Vagina (tissue), 2 donors: ENCODE results near the gene NCAM2. TPM values are rescaled to one million over a fixed set of nuclear protein-coding genes. Genes with fewer than 3 reads are reported as not detected.

Source experiments
- DNase-seq, 2 donors: peaks; one replicate each; pipeline ENCODE4 v3.0.0-alpha.2; 2017; ENCODE audit errors: extremely low spot score in 2 of 2
- H3K27ac ChIP-seq: fragments of 200-600 bp; sonication (generic); one replicate; pipeline ENCODE4 v1.5.1; 2019
- H3K27me3 ChIP-seq: fragments of 200-600 bp; sonication (generic); one replicate; pipeline ENCODE4 v1.5.1; 2019
- H3K36me3 ChIP-seq, 2 donors: fragments of 200-600 bp; sonication (generic); one replicate each; pipeline ENCODE4 v1.5.1; 2017 to 2019
- H3K4me1 ChIP-seq: fragments of 200-600 bp; sonication (generic); one replicate; pipeline ENCODE4 v1.5.1; 2019
- H3K4me3 ChIP-seq, 2 donors: fragments of 200-600 bp; sonication (generic); 1 replicate in 1 of 2; 2 replicates in 1 of 2; pipeline ENCODE4 v1.5.1; 2016 to 2019
- H3K9me3 ChIP-seq: fragments of 200-600 bp; sonication (generic); one replicate; pipeline ENCODE4 v1.5.1; 2019
- POLR2A ChIP-seq, 2 donors: fragments of 450-650 bp; IDR thresholded peaks; one replicate each; pipeline ENCODE4 v1.6.1; 2017; ENCODE audit warnings: antibody characterized with exemption in 2 of 2, mild to moderate bottlenecking in 2 of 2, moderate library complexity in 2 of 2
- POLR2AphosphoS5 ChIP-seq, 2 donors: sonication (generic); formaldehyde crosslinking; IDR thresholded peaks; one replicate each; pipeline ENCODE4 v1.9.0; 2017; ENCODE audit warnings: antibody characterized with exemption in 2 of 2, mild to moderate bottlenecking in 2 of 2, low read depth in 1 of 2; ENCODE audit not compliant: insufficient read depth in 1 of 2
- intact Hi-C: fragments of 100-400 bp; cut with DNase I; formaldehyde crosslinking; loops from one replicate; pipeline ENCODE4 v1.15.1; 2023
- total RNA-seq: library from RNA; depleted of rRNA; stranded (reverse); fragments of >200 nt; gene quantifications from one replicate; pipeline ENCODE4 v1.2.3, GENCODE V29; 2016
- TF ChIP-seq, protein P1 (sequence below), 3 experiments: fragments of 450-650 bp in 2 of 3; fragments of 200-600 bp in 1 of 3; sonication (generic) in 1 of 3; IDR thresholded peaks; one replicate each; pipeline ENCODE4 v1.5.1; 2017 to 2019; ENCODE audit warnings: antibody characterized with exemption in 3 of 3, mild to moderate bottlenecking in 2 of 3, moderate library complexity in 2 of 3

The NCAM2 gene
- total RNA-seq, 1 donor from 2014 or later = 4.7 TPM

DNA sequence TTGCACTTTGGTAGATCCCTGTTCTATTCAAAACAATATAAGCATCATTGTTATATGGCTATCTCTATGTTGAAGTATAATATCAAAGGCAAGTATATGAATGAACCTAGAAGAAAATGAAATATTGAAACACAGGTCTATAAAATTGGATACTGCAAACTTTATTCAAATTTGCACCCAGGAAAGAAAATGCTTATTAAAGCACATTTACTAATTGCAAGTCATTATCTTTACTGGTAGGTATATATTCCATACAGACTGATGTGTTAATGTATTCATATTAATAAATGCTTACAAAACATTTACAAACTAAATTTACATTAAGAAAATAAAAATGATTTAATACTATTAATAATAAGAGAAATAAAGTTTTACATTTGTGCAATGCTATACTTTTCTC, 469.8 kb downstream of the NCAM2 start:
- Histone ChIP-seq H3K27me3 (no peaks in the 10 kb centered on the region), H3K4me1 (no peaks in the 10 kb centered on the region), H3K4me3 (no peak overlapping the region), H3K9me3 (no peaks in the 10 kb centered on the region), H3K27ac (no peak overlapping the region), H3K36me3 (no peaks in the 10 kb centered on the region)
- no peak for TF ChIP-seq POLR2AphosphoS5 (IDR thresholded peaks at IDR 0.05; ENCODE audit: insufficient read depth in 1 of 2, low read depth in 1 of 2)
- TF ChIP-seq, protein P1, sequence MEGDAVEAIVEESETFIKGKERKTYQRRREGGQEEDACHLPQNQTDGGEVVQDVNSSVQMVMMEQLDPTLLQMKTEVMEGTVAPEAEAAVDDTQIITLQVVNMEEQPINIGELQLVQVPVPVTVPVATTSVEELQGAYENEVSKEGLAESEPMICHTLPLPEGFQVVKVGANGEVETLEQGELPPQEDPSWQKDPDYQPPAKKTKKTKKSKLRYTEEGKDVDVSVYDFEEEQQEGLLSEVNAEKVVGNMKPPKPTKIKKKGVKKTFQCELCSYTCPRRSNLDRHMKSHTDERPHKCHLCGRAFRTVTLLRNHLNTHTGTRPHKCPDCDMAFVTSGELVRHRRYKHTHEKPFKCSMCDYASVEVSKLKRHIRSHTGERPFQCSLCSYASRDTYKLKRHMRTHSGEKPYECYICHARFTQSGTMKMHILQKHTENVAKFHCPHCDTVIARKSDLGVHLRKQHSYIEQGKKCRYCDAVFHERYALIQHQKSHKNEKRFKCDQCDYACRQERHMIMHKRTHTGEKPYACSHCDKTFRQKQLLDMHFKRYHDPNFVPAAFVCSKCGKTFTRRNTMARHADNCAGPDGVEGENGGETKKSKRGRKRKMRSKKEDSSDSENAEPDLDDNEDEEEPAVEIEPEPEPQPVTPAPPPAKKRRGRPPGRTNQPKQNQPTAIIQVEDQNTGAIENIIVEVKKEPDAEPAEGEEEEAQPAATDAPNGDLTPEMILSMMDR (IDR thresholded peaks at IDR 0.05) = no peak
- no peak for TF ChIP-seq POLR2A (IDR thresholded peaks at IDR 0.05)
- intact Hi-C loops = no loop called here
- DNase-seq = no peak

DNA sequence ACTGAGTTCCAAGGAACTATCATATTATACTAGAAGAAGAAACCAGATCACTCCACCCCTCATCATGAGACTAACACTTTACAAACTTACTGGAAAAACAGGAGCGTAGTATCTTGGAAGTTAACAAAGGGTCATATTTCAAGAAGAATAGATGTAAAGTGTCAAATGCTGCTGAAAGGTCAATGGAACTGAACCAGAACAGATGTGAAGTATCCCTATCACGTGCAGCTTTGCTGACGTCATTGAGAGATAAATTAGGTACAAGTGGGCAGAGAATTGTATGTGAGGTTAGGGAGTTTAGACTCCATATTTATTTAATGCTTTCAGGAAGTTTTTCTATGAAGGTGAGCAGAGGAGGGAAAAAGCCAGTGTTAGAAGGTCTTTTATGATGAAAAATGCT, 483.0 kb downstream of the NCAM2 start:
- H3K9me3 ChIP-seq = no peaks in the 10 kb centered on the region
- intact Hi-C loops = no loop called here
- H3K27ac ChIP-seq = no peak overlapping the region
- H3K4me3 ChIP-seq = no peak overlapping the region
- H3K36me3 ChIP-seq = no peaks in the 10 kb centered on the region
- no peak for DNase-seq
- no peaks in the 10 kb centered on the region for H3K27me3 ChIP-seq
- TF ChIP-seq, protein P1 (IDR thresholded peaks at IDR 0.05) = no peak
- TF ChIP-seq POLR2AphosphoS5 (IDR thresholded peaks at IDR 0.05; ENCODE audit: insufficient read depth in 1 of 2, low read depth in 1 of 2) (no peak), POLR2A (IDR thresholded peaks at IDR 0.05) (no peak)
- no peaks in the 10 kb centered on the region for H3K4me1 ChIP-seq

DNA sequence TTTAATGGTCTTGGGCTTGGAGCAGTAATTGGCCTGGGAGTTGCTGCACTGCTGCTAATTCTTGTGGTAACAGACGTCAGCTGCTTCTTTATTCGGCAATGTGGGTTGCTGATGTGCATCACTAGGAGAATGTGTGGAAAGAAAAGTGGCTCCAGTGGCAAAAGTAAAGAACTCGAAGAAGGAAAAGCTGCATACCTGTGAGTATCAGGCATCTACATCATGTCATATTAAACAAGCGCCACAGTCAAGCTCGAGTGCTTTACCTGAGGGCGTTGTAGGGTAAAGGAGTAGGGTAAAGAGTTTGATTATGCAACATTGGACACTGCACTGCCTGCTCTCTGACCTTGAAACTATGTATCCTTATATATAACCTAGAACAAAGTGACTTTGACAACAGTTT, 510.6 kb downstream of the NCAM2 start:
- TF ChIP-seq, protein P1 (IDR thresholded peaks at IDR 0.05) = no peak
- TF ChIP-seq POLR2A (IDR thresholded peaks at IDR 0.05) (no peak), POLR2AphosphoS5 (IDR thresholded peaks at IDR 0.05; ENCODE audit: insufficient read depth in 1 of 2, low read depth in 1 of 2) (no peak)
- H3K27me3 ChIP-seq = no peaks in the 10 kb centered on the region
- H3K4me3 ChIP-seq = no peak overlapping the region
- no peak overlapping the region for H3K27ac ChIP-seq
- no peaks in the 10 kb centered on the region for H3K4me1 ChIP-seq
- no peak for DNase-seq
- intact Hi-C loops = no loop called here
- no peaks in the 10 kb centered on the region for H3K9me3 ChIP-seq
- no peaks in the 10 kb centered on the region for H3K36me3 ChIP-seq

DNA sequence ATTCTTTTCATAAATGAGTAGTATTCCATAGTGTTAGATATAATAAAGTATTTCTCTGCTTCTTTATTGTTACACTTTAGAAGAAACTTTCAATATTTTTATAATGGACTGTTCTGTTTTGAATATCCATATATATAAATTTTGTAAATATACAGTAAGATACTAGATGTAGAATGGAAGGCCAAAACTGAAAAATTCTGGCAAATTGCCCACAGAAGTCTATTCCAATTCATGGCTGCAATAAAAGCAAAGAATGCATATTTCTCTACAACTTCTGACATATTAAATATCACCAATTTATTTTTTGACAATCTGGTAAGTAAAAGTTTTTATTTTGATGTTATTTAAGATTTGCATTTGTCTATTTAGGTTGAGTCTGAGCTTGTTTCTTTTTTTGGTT, 532.5 kb downstream of the NCAM2 start:
- Histone ChIP-seq H3K27ac (no peak overlapping the region), H3K4me3 (no peak overlapping the region), H3K36me3 (no peaks in the 10 kb centered on the region), H3K27me3 (no peaks in the 10 kb centered on the region), H3K9me3 (no peaks in the 10 kb centered on the region), H3K4me1 (no peaks in the 10 kb centered on the region)
- intact Hi-C loops = no loop called here
- DNase-seq = no peak
- TF ChIP-seq POLR2AphosphoS5 (IDR thresholded peaks at IDR 0.05; ENCODE audit: insufficient read depth in 1 of 2, low read depth in 1 of 2) = no peak
- TF ChIP-seq, protein P1 (IDR thresholded peaks at IDR 0.05) = no peak

DNA sequence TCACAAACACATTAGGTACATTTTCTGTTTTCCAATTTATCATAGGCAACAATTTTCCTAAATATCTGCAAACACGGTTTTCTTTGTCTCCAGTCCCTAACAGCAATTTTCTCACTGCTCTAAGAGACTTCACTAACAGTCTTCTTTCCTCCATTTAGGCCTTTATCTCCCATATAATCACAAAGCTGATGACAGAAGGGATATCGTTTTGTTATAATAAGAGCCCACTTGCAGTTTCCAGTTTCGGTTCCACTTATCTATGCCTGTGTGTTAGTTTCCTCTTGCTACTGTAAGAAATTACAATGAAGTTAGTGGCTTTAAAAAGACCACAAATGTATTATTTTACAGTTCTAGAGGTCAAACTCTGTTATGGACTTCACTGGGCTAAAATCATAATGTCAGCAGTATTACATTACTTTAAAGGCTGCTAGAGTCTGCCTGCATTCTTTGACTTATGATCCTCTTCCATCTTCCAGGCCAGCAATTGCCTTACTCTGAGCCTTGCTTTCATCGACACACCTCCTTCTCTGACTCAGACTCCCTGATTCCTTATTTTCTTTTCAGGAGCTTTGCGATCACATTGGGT, 549.3 kb downstream of the NCAM2 start:
- no peak overlapping the region for H3K4me3 ChIP-seq
- H3K4me1 ChIP-seq = no peaks in the 10 kb centered on the region
- no peak for DNase-seq
- H3K27me3 ChIP-seq = no peaks in the 10 kb centered on the region
- intact Hi-C loops = no loop called here
- H3K9me3 ChIP-seq = no peaks in the 10 kb centered on the region
- H3K27ac ChIP-seq = no peak overlapping the region
- H3K36me3 ChIP-seq = no peaks in the 10 kb centered on the region
- TF ChIP-seq POLR2A (IDR thresholded peaks at IDR 0.05) = no peak
- TF ChIP-seq, protein P1 (IDR thresholded peaks at IDR 0.05) = no peak
- no peak for TF ChIP-seq POLR2AphosphoS5 (IDR thresholded peaks at IDR 0.05; ENCODE audit: insufficient read depth in 1 of 2, low read depth in 1 of 2)
